HG02970 (cell line): Measurements from ENCODE around the gene SZT2.
"Not testable (repeated sequence)": the region's sequence is repeated elsewhere in the genome, so short reads cannot be mapped to it uniquely, and the experiment has no call there.

Source experiments
- ATAC-seq: cut with Tn5 transposase; IDR thresholded peaks from one replicate; pipeline ENCODE4 v1.9.1; 2021; ENCODE audit warnings: mild to moderate bottlenecking, moderate library complexity, moderate number of reproducible peaks; ENCODE audit not compliant: unreplicated experiment, low FRiP score

Gene SZT2

GRCh38 chr1:43383449-43383848 lies 6.2 kb upstream of the SZT2 start:
- ATAC-seq: no peak

GRCh38 chr1:43386676-43387075 lies 3.0 kb upstream of the SZT2 start:
- ATAC-seq: no peak

GRCh38 chr1:43387976-43388599 lies 1.6 kb upstream of the SZT2 start:
- ATAC-seq: no peak

GRCh38 chr1:43388613-43389012 lies 1.1 kb upstream of the SZT2 start:
- ATAC-seq: no peak

GRCh38 chr1:43392702-43393101 lies 3.0 kb downstream of the SZT2 start:
- ATAC-seq: no peak

- ATAC-seq: no peak
Measured at GRCh38 chr1:43395523-43395922, 5.8 kb downstream of the SZT2 start.

- ATAC-seq: no peak
Measured at GRCh38 chr1:43396059-43396458, 6.4 kb downstream of the SZT2 start.

- ATAC-seq: no peak
Measured at GRCh38 chr1:43398227-43398626, 8.5 kb downstream of the SZT2 start.

- not testable (repeated sequence) for ATAC-seq
Measured at GRCh38 chr1:43400441-43400840, 10.7 kb downstream of the SZT2 start.

GRCh38 chr1:43402089-43402865 lies 12.6 kb downstream of the SZT2 start:
- ATAC-seq: no peak

- no peak for ATAC-seq
Measured at GRCh38 chr1:43404353-43404752, 14.7 kb downstream of the SZT2 start.

GRCh38 chr1:43405219-43405875 lies 15.6 kb downstream of the SZT2 start:
- no peak for ATAC-seq

GRCh38 chr1:43405876-43406234 lies 16.2 kb downstream of the SZT2 start:
- ATAC-seq: no peak

GRCh38 chr1:43410571-43410970 lies 20.9 kb downstream of the SZT2 start:
- ATAC-seq: no peak

GRCh38 chr1:43413426-43413825 lies 23.7 kb downstream of the SZT2 start:
- ATAC-seq: not testable (repeated sequence)

- ATAC-seq: no peak
Measured at GRCh38 chr1:43414634-43415223, 25.0 kb downstream of the SZT2 start.

GRCh38 chr1:43415901-43416300 lies 26.2 kb downstream of the SZT2 start:
- ATAC-seq: no peak

- no peak for ATAC-seq
Measured at GRCh38 chr1:43418858-43419257, 29.2 kb downstream of the SZT2 start.

GRCh38 chr1:43419627-43420425 lies 30.1 kb downstream of the SZT2 start:
- no peak for ATAC-seq

- no peak for ATAC-seq
Measured at GRCh38 chr1:43420874-43421273, 31.2 kb downstream of the SZT2 start.

GRCh38 chr1:43421396-43421795 lies 31.7 kb downstream of the SZT2 start:
- no peak for ATAC-seq
